SIG-M5 treated with dmso at 0.1 percent for 504 hours (cell line): ENCODE measurements around the gene C9orf40.
A peak's percentile ranks its signal among the peaks of the same experiment; 100 is the strongest.

ENCODE experiments used
- DNase-seq: peaks from one replicate; lab custom pipeline; 2025; ENCODE audit not compliant: unreplicated experiment; lab: John Stamatoyannopoulos, UW

C9orf40 gene

DNA sequence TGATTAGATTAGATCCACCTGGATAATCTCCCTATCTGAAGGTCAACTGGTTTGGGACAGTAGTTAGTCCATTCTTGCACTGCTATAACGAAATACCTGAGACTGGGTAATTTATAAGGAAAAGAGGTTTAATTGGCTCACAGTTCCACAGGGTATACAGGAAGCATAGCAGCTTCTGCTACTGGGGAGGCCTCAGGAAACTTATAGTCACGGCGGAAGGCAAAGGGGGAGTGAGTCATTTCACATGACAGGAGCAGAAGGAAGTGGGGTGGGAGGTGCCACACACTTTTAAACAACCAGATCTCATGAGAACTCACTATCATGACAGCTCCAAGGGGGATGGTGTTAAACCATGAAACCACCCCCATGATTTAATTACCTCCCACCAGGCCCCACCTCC lies 9.9 kb downstream of the C9orf40 start:
- no peak for DNase-seq

DNA sequence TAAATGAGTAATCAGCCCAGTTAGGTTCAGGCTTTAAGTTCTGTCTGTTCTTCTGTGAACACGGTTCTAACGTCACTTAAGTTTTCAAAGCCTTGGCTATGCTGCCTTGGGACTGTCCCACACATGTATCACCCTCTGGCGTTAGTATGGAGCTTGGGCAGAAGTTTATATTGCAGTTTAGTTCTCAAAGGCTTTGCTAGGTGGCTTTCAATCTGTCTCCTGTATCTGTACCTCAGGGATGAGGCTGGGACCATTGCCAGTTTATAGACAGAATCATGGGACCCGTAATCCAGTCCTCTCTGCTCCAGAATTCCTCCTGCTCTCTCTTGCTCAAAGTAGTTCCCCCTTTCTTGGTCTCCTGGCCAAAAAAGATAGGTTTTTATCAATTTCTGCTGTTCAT lies 12.1 kb downstream of the C9orf40 start:
- DNase-seq: peak; percentile 37

DNA sequence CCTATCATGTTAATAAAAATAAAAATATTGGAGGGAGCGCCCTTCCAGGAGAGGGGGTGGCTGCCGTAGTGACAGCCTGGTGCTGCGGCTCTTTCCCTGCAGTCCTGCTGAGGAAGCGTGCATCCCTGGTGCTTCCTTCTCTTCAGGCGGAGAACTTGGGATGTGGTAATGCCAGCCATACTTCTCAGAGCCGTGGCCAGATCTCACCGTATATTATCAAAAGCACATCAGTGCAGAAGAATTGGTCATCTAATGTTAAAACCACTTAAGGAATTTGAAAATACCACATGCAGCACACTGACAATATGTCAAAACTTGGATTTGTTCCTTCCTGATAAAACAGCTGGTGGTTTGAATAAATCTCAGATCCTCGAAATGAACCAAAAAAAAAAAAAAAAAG lies 17.7 kb downstream of the C9orf40 start:
- no peak for DNase-seq

DNA sequence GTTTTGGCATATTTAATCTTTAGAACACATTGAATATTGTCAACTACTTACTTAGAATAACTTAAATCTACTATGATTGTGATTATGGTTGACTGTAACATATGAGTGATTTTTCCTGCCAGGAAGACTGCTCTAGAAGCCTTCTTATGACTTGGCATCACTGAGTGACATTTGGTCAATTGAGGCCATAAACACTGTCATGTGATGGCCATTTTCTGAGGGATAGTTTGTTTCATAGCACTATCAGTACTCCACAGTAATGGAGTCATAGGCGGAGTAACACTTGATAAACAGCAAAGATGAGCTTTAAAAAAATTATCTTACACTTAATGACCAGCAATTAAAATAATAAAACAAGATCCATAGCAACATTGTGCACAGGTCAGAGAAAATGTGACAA lies 31.0 kb downstream of the C9orf40 start:
- DNase-seq: no peak

DNA sequence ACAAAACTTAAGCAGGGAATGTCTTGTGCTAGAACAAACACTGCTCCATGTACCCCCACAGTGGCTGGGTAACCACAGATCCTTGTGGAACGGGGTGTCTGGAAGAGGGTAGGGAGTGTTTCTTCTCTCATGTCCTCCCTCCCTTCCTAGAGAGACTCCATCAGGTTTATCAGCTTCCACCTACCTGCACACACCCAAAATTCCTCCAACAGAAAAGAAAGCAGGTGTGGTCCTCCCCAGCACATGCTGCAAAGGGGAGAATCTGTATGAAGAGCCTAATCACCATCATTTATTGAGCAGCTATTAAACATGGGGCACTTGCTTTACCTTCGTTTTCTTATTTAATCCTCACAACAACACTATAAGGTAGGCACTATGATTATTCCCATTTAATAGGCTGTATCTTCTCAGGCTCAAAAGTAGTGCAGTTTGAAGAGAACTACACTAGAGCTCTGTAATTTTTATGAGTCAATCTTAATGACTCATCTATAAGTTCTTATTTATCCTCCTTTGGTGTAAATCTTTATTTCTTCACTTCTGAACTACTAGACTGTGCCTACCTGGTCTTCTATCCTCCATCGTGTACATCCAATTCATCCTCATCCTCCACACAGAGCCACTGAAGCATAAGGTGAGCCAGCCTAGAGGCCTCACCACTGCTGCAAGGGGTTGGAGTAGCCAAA lies 31.6 kb downstream of the C9orf40 start:
- DNase-seq: no peak

DNA sequence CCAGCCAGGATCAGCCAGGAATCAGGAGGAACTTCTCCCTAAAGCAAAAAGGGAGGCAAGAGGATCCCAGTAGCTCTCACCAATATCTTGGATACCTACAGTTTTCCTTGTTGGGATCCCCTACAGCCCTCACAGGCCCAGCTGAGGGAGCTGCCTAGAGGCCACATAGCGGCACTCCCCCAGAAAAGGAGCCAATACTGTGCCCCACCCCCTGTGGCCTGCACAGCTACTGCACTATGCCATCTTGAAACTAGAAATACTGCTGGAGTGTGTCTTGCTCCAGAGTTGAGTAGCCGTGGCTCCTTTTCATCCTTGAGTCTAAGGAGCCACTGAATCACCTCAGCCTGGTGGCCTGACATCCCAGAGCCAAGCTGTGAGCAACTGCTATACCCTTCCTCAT lies 42.7 kb downstream of the C9orf40 start:
- DNase-seq: no peak

DNA sequence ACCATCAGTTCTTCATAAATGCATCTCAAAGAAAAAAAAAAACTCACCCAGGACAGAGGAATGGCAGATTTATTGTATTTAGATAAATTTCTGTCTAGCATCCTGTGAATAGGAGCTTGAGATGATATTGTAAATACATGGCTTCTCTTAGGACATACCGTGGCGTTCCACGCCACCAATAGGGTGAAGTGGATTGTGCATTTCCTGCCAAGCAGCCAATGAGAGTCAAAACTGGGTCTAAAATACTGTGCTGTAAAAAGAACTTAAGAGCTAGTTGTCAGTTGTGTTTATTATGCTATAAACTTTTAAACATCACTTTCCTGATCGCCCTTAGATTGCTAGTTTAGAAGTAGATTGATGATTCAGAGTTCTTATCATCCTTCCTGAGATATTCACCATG lies 44.0 kb downstream of the C9orf40 start:
- DNase-seq: no peak

DNA sequence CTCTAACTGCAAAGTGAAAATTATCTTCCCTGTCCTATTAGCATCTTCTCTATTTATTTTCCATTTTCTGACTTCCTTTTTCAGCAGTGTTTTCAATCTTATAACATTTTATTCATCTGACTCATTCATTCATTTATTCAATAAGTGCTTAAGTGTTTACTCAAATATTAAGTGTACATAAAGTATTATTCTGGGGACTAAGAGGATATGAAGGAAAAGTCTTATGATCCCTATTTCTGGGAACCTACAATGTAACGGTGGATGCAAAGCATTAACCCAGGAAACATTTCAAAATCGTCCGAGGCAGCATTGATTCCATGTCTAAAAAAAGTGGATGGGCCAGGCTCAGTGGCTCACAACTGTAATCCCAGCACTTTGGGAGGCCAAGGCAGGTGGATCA lies 45.6 kb downstream of the C9orf40 start:
- no peak for DNase-seq

DNA sequence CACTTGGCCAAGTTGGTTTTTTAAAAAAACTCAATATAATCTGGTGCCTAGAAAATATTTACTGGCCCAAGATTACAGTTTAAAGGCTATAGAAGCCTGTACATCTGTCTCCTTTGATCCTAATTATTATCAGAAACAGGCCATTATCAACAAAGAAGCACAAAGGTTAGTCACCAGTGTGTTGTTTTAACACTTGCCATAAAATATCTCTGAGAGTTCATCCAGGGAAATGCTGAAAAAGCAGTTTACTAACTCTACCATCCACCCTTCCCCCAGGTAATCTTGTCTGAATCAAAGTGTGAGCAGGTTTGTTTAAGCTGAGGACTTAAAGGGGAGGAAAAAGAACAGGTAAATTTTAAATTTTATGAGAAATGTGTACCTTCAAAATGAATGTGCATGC lies 51.7 kb downstream of the C9orf40 start:
- DNase-seq: no peak
